ENCODE results near the gene NXNL1.
A peak's percentile ranks its signal among the peaks of the same experiment; 100 is the strongest.
"Not testable (repeated sequence)": the region's sequence is repeated elsewhere in the genome, so short reads cannot be mapped to it uniquely, and the experiment has no call there.

The NXNL1 gene

GRCh38 chr19:17460372-17461230 is at the start of gene NXNL1:
NXNL1 (minus strand) TSS chr19:17460926; CDS start chr19:17460869, 57 bp downstream.
- no peak for DNase-seq (ENCODE audit: low spot score)

GRCh38 chr19:17508558-17508933 is 47.8 kb upstream of the NXNL1 start:
- DNase-seq (ENCODE audit: low spot score) = not testable (repeated sequence)

DNA sequence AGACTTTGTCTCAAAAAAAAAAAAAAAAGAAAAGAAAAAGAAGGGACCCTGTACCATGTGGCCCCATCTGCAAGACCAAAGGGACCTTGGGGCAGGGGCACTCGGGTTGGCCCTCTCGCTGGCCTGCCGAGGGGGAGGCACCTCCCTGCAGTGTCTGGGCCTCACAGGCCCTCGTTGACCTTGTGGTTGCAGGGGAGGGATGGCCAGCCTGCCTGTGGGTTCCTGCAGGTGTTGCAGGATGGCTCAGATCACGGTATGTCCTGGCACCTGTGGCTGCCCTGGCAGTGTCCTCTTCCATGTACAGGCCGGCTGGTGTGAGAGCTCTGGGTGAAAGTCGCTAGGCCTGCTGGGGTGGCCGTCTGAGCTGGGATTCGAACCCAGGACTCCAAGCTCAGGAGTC is 46.0 kb upstream of the NXNL1 start:
- no peak for DNase-seq (ENCODE audit: low spot score)

GRCh38 chr19:17505223-17505622 is 44.5 kb upstream of the NXNL1 start:
- DNase-seq (ENCODE audit: low spot score) = no peak

GRCh38 chr19:17504456-17504855 is 43.7 kb upstream of the NXNL1 start:
- DNase-seq (ENCODE audit: low spot score) = no peak

DNA sequence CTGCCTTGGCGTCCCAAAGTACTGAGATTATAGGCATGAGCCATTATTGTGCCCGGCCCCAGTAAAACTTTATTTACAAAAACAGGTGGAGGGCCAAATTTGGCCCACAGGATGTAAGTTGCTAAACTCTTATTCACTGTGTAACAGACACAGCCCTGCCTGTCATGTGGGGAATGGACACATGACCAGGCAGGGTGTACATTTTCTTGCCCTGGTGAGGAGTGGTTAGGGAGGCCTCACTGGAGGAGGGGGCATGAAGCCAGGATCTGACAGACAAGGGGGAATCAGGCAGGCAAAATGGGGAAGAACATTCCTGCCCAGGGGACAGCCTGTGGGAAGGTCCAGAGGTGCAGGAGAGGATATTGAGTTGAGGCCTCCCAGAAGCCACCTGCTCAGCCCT is 43.3 kb upstream of the NXNL1 start:
- no peak for DNase-seq (ENCODE audit: low spot score)

DNA sequence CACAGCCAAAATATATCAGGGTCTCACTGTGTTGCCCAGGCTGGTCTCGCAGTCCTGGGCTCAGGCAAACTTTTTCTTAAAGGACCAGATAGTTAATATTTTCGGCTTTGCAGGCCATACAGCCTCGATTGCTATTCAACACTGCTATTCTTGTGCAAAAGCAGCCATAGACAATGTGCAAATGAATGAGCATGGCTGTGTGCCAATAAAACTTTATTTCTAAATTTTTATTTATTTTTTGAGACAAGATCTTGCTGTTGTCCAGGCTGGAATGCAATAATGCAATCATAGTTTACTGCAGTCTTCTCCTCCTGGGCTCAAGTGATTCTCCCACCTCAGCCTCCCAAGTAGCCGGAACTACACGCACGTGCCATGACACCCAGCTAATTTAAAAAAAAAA is 42.5 kb upstream of the NXNL1 start:
- no peak for DNase-seq (ENCODE audit: low spot score)

- no peak for DNase-seq (ENCODE audit: low spot score)
These were observed 39.9 kb upstream of the NXNL1 start for GRCh38 chr19:17500447-17501198.

- DNase-seq (ENCODE audit: low spot score) = no peak
These were observed 39.1 kb upstream of the NXNL1 start for GRCh38 chr19:17499648-17500446.

DNA sequence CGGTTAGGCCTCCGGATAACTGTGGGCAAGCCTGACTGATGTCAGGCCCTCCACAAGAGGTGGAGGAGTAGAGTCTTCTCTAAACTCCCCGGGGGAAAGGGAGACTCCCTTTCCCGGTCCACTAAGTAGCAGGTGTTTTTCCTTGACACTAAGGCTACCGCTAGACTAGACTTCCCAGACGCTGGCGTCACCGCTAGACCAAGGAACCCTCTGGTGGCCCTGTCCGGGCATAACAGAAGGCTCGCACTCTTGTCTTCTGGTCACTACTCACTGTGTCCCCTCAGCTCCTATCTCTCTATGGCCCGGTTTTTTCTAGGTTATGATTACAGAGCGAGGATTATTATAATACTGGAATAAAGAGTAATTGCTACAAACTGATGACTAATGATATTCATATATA is 38.3 kb upstream of the NXNL1 start:
- DNase-seq (ENCODE audit: low spot score) = not testable (repeated sequence)

GRCh38 chr19:17497149-17497798 is 36.5 kb upstream of the NXNL1 start:
- DNase-seq (ENCODE audit: low spot score) = no peak

- DNase-seq (ENCODE audit: low spot score) = peak; percentile 76
These were observed 35.7 kb upstream of the NXNL1 start for GRCh38 chr19:17496337-17496997.

- no peak for DNase-seq (ENCODE audit: low spot score)
These were observed 35.0 kb upstream of the NXNL1 start for GRCh38 chr19:17495639-17496296.

DNA sequence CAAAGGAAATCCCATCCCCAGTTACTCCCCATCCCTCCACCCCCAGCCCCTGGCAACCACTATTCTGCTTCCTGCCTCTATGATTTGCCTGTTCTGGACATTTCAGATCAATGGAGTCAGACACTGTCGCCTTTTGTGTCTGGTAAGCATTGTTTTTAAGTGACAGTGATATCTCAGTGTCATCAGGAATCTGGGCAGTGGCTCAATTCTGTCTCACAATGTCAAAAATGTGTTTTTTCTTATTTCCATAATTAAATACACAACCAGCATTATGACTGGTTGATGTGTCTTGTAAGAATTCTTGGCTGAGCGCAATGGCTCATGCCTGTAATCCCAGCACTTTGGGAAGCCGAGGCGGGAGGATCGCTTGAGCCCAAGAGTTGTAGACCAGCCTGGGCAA is 30.6 kb upstream of the NXNL1 start:
- DNase-seq (ENCODE audit: low spot score) = no peak

DNA sequence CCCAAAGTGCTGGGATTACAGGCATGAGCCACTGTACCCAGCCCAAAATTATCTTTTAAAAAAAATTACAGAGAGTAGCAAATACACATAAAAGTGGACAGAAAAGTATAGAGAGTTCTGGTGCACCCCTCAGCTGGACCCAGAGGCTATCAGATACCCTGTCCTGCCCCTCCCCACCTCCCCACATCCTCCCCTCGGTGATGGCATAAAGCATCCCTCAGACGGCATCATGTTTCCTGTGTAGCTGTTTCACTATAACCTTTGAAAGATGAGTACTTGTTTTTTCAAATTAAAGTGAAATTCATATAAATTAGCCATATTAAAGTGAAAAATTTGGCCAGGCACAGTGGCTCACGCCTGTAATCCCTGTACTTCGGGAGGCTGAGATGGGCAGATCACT is 29.7 kb upstream of the NXNL1 start:
- DNase-seq (ENCODE audit: low spot score) = no peak

DNA sequence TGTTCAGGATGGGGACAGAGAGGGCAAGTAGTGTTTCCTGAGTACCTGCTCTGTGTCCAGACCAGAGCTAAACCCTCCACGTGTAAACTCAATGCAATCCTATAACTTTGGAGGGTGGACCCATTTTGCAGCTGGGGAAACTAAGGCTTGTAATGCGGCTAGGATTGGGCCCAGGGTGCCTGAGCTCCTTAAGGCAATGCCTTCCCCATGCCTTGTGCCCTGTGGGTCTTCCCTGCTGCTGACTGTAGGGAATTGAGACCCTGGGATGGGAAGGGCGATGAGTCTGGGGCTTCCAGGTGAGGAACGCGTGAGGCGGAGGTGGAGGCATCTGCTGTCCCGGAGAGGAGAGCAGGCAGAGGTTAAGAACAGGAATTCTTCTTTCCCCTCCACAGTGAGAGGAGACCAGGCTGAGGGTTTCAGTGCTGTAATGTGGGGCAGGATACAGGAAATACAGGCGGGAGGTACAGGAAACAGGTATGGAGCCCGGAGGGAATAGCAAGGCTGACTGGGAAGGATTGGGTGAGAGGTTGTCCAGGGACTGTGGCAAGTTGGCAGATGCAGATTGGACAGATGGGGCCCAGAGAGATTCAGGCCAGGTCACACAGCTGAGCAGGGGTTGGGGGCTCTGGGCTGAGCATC is 28.8 kb upstream of the NXNL1 start:
- DNase-seq (ENCODE audit: low spot score) = no peak

- no peak for DNase-seq (ENCODE audit: low spot score)
These were observed 28.1 kb upstream of the NXNL1 start for GRCh38 chr19:17488593-17489391.

DNA sequence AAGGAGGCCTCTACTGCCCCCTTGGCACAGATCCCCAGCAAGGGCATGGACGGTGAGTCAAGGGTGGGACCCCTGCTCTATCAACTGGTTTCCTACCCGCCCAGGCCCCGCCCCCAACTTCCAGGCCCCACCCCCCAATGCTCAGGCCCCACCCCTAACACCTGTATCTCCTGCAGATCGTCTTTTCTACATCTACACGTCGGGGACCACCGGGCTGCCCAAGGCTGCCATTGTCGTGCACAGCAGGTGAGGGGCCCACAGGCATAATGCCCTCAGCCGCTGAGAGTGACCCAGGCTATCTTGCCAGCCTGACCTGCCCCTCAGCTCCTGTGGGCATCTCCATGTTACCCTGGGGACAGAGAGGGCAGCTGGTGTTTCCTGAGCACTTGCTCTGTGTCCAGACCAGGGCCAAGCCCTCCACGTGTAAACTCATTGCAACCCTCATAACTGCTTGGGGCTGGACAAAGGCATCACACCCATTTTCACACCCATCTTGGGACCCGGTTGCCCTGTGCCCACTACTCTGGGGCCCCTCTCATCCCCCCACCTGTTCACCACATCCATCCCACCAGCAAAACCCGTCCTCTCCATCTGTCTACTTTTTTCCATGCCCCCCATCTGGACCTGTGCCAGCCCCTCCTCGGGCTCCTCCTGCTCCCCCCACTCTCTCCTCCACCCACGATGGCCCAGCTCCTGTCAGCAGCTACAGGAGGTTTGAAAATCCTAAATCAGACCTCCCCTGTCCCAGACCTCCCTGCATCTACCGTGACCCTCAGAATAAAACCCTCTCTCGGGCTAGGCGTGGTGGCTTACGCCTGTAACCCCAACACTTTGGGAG is 26.8 kb upstream of the NXNL1 start:
- DNase-seq (ENCODE audit: low spot score) = no peak
